ENCODE data around the gene KLK13. TPM values are rescaled to one million over a fixed set of nuclear protein-coding genes. Genes with fewer than 3 reads are reported as not detected.

KLK13 gene
- total and polyA plus RNA-seq, 2 experiments from 2014 or later: 0.52 TPM; not detected in 1

DNA sequence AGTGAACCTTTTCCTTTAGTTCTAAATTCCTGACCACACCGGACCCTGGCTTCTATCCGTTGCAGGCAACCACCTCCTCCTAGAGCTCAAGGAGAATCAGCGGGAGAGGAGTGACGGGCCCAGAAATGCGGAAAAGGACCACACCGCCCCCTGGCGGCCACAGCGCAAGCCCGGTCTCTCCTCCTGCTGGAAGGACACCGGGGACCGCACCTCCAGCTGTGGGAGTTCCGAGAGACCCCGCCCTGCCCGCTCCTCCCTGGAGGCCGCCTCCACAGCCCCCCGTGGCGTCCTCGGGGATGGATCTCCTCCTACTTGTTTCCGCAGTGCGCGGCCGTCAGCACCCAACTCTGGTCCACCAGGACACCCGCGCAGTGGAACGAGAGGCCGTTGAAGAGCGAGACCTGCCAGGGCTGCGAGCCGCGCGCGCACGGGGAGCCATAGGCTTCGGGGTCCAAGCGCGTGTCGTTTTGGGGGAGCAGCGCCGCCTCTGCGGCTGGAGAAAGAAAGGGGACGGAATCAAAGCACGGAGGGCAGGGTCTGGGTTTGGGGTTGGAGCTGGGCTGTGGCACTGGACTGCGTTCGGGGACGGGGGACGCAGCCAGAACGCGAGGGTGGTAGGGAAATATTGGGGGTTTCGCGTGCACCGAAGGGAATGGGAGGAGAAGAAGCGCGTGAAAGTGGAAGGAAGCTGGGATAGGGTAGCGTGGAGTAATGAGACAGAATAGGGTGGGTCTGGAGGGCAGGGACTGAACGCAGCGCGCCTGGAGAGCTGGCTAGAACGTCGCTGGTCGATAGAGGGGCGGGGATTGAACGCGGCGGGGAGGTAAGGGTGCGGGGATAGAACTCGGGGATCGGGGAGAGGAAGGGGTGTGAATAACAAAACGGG lies 47.9 kb downstream of the KLK13 start:
- H4K20me1 ChIP-seq (ENCODE audit: insufficient read depth, poor library complexity, severe bottlenecking): no peaks in the 10 kb centered on the region
- no peak overlapping the region for H3K27ac ChIP-seq
- no peaks in the 10 kb centered on the region for H3K9me3 ChIP-seq (ENCODE audit: low read depth)
- 2% methylated on average over 61 of the region's 68 CpGs for WGBS (ENCODE audit: low lambda C conversion rate, missing lambda C conversion rate)
- H3K36me3 ChIP-seq (replicated peaks; ENCODE audit: insufficient read depth, low read depth): no peaks in the 10 kb centered on the region
- TF ChIP-seq, protein P1, sequence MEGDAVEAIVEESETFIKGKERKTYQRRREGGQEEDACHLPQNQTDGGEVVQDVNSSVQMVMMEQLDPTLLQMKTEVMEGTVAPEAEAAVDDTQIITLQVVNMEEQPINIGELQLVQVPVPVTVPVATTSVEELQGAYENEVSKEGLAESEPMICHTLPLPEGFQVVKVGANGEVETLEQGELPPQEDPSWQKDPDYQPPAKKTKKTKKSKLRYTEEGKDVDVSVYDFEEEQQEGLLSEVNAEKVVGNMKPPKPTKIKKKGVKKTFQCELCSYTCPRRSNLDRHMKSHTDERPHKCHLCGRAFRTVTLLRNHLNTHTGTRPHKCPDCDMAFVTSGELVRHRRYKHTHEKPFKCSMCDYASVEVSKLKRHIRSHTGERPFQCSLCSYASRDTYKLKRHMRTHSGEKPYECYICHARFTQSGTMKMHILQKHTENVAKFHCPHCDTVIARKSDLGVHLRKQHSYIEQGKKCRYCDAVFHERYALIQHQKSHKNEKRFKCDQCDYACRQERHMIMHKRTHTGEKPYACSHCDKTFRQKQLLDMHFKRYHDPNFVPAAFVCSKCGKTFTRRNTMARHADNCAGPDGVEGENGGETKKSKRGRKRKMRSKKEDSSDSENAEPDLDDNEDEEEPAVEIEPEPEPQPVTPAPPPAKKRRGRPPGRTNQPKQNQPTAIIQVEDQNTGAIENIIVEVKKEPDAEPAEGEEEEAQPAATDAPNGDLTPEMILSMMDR (IDR thresholded peaks at IDR 0.05; ENCODE audit: poor library complexity): peak; percentile 62
- peak; percentile 81 for TF ChIP-seq EZH2 (IDR thresholded peaks at IDR 0.05; ENCODE audit: borderline replicate concordance)
- no peak for TF ChIP-seq EZH2phosphoT487 (IDR thresholded peaks at IDR 0.05; ENCODE audit: low read depth, severe bottlenecking, unreplicated experiment)
- no peaks in the 10 kb centered on the region for H3K9me2 ChIP-seq (replicated peaks; ENCODE audit: insufficient read depth)
- peak overlapping the region; percentile 84 for H3K4me2 ChIP-seq
- no peaks in the 10 kb centered on the region for H3K79me2 ChIP-seq
- H2AFZ ChIP-seq: peak overlapping the region; percentile 14
- peaks cover 8% of the 10 kb centered on the region for H3K4me1 ChIP-seq (ENCODE audit: insufficient read depth)
- peak overlapping the region; percentile 23 for H3K4me3 ChIP-seq
- DNase-seq (ENCODE audit: low spot score): peak; percentile 69
- H3K27me3 ChIP-seq: peaks cover 52% of the 10 kb centered on the region

DNA sequence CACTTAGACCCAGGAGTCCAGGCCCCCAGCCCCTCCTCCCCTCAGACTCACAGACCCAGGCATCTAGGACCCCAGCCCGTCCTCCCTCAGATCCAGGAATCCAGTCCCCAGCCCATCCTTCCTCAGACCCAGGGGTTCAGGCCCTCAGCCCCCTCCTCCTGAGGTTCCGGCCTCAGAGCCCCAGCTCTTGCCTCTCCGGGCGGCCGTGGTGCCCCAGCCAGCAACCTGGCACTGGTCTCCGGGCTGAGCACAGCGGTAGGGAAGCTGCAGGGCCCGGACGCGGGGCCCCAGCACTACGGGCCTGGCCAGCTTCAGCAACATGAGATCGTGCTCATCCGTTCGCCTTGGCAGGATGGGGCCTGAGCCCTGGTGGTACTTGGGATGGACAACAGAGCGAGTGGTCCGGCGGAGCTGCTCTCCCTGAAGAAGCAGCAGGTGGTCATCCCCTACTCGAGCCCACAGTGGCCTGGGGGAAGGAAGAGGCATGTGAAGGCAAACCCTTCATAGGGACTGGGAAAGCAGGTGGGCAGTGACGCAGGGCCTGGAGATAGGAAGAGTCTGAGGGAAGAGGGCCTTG lies 49.1 kb downstream of the KLK13 start:
- peaks cover 53% of the 10 kb centered on the region for H3K27me3 ChIP-seq
- no peak for DNase-seq (ENCODE audit: low spot score)
- no peak overlapping the region for H2AFZ ChIP-seq
- peaks cover 8% of the 10 kb centered on the region for H3K4me1 ChIP-seq (ENCODE audit: insufficient read depth)
- no peaks in the 10 kb centered on the region for H3K9me2 ChIP-seq (replicated peaks; ENCODE audit: insufficient read depth)
- H3K27ac ChIP-seq: no peak overlapping the region
- no peaks in the 10 kb centered on the region for H3K9me3 ChIP-seq (ENCODE audit: low read depth)
- H4K20me1 ChIP-seq (ENCODE audit: insufficient read depth, poor library complexity, severe bottlenecking): no peaks in the 10 kb centered on the region
- 87% methylated on average over 18 of the region's 19 CpGs for WGBS (ENCODE audit: low lambda C conversion rate, missing lambda C conversion rate)
- H3K36me3 ChIP-seq (replicated peaks; ENCODE audit: insufficient read depth, low read depth): no peaks in the 10 kb centered on the region
- H3K79me2 ChIP-seq: no peaks in the 10 kb centered on the region
- TF ChIP-seq EZH2 (IDR thresholded peaks at IDR 0.05; ENCODE audit: borderline replicate concordance): no peak
- TF ChIP-seq EZH2phosphoT487 (IDR thresholded peaks at IDR 0.05; ENCODE audit: low read depth, severe bottlenecking, unreplicated experiment): no peak
- TF ChIP-seq, protein P1 (IDR thresholded peaks at IDR 0.05; ENCODE audit: poor library complexity): no peak
- no peak overlapping the region for H3K4me2 ChIP-seq
- H3K4me3 ChIP-seq: no peak overlapping the region

DNA sequence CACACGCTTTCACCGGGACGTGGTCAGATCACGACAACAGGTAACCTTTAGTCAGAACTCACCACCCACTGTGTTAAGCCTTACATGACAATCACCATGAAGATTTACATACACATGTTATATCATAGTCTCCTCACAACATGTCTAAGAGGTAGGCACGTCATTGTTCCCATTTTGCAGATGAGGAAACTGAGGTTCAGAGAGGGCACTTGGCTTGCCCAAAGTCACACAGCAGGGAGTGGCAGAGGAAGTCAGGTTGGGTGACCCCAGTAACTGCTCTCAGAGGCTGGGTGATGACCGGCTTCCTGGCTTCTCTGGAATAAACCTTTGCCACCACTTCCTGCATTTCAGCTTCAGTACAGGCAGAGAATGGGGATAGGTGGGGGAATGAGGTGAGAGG lies 50.6 kb downstream of the KLK13 start:
- Histone ChIP-seq H3K27me3 (peaks cover 44% of the 10 kb centered on the region), H4K20me1 (ENCODE audit: insufficient read depth, poor library complexity, severe bottlenecking) (no peaks in the 10 kb centered on the region), H3K79me2 (no peaks in the 10 kb centered on the region), H3K4me3 (no peak overlapping the region), H3K9me3 (ENCODE audit: low read depth) (no peaks in the 10 kb centered on the region), H3K27ac (no peak overlapping the region), H2AFZ (no peak overlapping the region), H3K9me2 (replicated peaks; ENCODE audit: insufficient read depth) (no peaks in the 10 kb centered on the region), H3K4me1 (ENCODE audit: insufficient read depth) (peaks cover 7% of the 10 kb centered on the region), H3K4me2 (no peak overlapping the region), H3K36me3 (replicated peaks; ENCODE audit: insufficient read depth, low read depth) (no peaks in the 10 kb centered on the region)
- no peak for TF ChIP-seq EZH2 (IDR thresholded peaks at IDR 0.05; ENCODE audit: borderline replicate concordance)
- TF ChIP-seq, protein P1 (IDR thresholded peaks at IDR 0.05; ENCODE audit: poor library complexity): no peak
- no peak for TF ChIP-seq EZH2phosphoT487 (IDR thresholded peaks at IDR 0.05; ENCODE audit: low read depth, severe bottlenecking, unreplicated experiment)
- no peak for DNase-seq (ENCODE audit: low spot score)
- WGBS (ENCODE audit: low lambda C conversion rate, missing lambda C conversion rate): 90% methylated on average over 6 of the region's 6 CpGs

Data from hepatocyte (in vitro differentiated cells).